NB4 (cell line): ENCODE data around the gene AOAH.
"Not testable (repeated sequence)": the region's sequence is repeated elsewhere in the genome, so short reads cannot be mapped to it uniquely, and the experiment has no call there.

ENCODE experiments used
- DNase-seq: peaks from one replicate; pipeline ENCODE4 v3.0.0; 2010; ENCODE audit warnings: low read depth
- H3K4me3 ChIP-seq: one replicate; pipeline ENCODE4 v1.5.1; 2011; ENCODE audit warnings: mild to moderate bottlenecking, low read depth, low read length, moderate library complexity
- MYC ChIP-seq: IDR thresholded peaks from 2 replicates; pipeline ENCODE4 v1.6.1; 2011; ENCODE audit warnings: low read depth, low read length
- POLR2A ChIP-seq: IDR thresholded peaks from 2 replicates; pipeline ENCODE4 v1.6.1; 2011; ENCODE audit warnings: mild to moderate bottlenecking; ENCODE audit not compliant: insufficient read length; ENCODE audit errors: extremely low read depth
- TF ChIP-seq, protein P1 (sequence below): IDR thresholded peaks from one replicate; pipeline ENCODE4 v1.5.1; 2012; ENCODE audit warnings: low read depth, low read length
- TF ChIP-seq, protein P2 (sequence below): IDR thresholded peaks from 2 replicates; pipeline ENCODE4 v1.6.1; 2011; ENCODE audit warnings: low read depth, low read length

The AOAH gene

DNA sequence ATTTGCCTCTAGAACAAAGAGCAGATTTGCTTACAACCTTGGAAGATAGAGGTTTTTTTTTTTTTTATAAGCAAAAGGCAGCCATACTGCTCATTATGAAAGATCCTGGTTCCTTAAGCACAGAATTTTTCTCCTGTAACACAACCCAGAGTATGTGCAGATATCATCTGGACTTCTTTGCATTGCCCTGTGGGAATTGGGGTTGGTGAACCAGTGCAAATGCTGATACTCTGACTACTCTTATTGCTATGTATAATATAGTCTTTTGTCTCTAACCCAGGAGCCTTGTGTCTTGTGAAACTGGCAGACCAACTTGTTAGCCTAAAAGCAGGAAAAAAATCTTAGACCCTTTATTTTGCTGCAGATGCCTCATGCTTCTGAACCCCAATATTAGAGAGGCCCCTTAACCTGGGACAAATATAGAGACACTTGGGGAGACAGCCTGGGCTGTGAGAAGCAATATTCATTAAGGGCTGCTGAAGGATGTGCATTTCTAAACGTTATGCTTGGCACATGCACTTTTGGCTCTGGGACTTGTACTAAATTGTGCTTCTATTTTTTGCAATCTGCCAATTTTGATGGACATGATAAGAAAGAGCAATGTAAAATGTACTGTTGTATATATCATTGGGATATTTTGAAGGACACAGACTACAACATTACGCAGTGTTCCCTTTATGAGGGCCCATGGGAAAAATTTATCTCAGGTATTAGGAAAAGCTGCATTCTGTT lies 255.8 kb downstream of the AOAH start:
- DNase-seq: no peak
- TF ChIP-seq, protein P1, sequence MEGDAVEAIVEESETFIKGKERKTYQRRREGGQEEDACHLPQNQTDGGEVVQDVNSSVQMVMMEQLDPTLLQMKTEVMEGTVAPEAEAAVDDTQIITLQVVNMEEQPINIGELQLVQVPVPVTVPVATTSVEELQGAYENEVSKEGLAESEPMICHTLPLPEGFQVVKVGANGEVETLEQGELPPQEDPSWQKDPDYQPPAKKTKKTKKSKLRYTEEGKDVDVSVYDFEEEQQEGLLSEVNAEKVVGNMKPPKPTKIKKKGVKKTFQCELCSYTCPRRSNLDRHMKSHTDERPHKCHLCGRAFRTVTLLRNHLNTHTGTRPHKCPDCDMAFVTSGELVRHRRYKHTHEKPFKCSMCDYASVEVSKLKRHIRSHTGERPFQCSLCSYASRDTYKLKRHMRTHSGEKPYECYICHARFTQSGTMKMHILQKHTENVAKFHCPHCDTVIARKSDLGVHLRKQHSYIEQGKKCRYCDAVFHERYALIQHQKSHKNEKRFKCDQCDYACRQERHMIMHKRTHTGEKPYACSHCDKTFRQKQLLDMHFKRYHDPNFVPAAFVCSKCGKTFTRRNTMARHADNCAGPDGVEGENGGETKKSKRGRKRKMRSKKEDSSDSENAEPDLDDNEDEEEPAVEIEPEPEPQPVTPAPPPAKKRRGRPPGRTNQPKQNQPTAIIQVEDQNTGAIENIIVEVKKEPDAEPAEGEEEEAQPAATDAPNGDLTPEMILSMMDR: no peak
- TF ChIP-seq, protein P2, sequence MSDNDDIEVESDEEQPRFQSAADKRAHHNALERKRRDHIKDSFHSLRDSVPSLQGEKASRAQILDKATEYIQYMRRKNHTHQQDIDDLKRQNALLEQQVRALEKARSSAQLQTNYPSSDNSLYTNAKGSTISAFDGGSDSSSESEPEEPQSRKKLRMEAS: no peak
- no peak for TF ChIP-seq MYC
- H3K4me3 ChIP-seq: no peak overlapping the region

DNA sequence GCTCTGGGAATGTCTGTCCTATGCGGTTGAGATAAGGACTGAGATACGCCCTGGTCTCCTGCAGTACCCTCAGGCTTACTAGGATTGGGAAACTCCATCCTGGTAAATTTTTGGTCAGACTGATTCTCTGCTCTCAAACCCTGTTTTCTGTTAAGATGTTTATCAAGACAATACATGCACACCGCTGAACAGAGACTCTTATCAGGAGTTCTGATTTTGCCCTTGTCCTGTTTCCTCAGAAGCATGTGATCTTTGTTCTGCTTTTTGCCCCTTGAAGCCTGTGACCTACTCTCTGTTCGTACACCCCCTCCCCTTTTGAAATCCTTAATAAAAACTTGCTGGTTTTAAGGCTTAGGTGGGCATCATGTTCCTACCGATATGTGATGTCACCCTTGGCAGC lies 258.3 kb downstream of the AOAH start:
- H3K4me3 ChIP-seq, DNase-seq: not testable (repeated sequence)

DNA sequence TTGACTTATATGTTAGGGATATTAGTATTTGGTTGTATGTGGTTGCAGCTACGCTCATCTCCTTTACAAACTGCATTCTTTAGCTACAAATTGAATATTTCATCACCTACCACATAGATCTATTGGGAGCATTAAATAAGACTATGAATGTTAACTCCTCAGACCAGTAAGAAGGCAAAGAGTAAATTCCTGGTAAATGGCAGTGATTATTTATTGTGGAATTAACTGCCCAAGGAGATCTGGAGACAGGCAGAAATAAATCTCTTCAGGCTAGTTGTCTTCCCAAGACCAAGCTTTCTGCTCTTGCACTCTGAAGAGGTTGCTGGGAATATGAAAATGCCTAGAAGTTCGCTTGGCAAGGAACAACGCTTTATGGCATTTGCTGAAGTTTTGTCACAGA lies 260.0 kb downstream of the AOAH start:
- no peak for DNase-seq
- H3K4me3 ChIP-seq: no peak overlapping the region
- TF ChIP-seq, protein P1: no peak
- no peak for TF ChIP-seq POLR2A
- TF ChIP-seq, protein P2: no peak
- no peak for TF ChIP-seq MYC
